H9 (cell line): Measurements from ENCODE around the gene BEND4. TPM values are rescaled to one million over a fixed set of nuclear protein-coding genes. Genes with fewer than 3 reads are reported as not detected.

Source experiments
- DNase-seq: peaks from one replicate; pipeline ENCODE4 v3.0.0-alpha.2; 2017
- H2AFZ ChIP-seq: one replicate; pipeline ENCODE4 v1.6.1; 2013; ENCODE audit warnings: mild to moderate bottlenecking, low read length, control low read depth, moderate library complexity
- H2AK5ac ChIP-seq: 2 replicates; pipeline ENCODE4 v1.6.1; 2013; ENCODE audit warnings: low read length, control low read depth, mixed read lengths; ENCODE audit not compliant: insufficient read length
- H2BK120ac ChIP-seq: one replicate; pipeline ENCODE4 v1.6.1; 2013; ENCODE audit warnings: low read depth, mild to moderate bottlenecking, low read length, control low read depth, inconsistent platforms; ENCODE audit not compliant: poor library complexity, severe bottlenecking
- H2BK12ac ChIP-seq: 2 replicates; pipeline ENCODE4 v1.6.1; 2013; ENCODE audit warnings: low read length, control low read depth, mixed read lengths, low read depth; ENCODE audit not compliant: insufficient read length
- H2BK15ac ChIP-seq: 2 replicates; pipeline ENCODE4 v1.6.1; 2013; ENCODE audit warnings: low read depth, low read length, control low read depth
- H2BK20ac ChIP-seq: one replicate; pipeline ENCODE4 v1.6.1; 2013; ENCODE audit warnings: low read depth, mild to moderate bottlenecking, low read length, control low read depth, inconsistent platforms; ENCODE audit not compliant: poor library complexity, severe bottlenecking
- H2BK5ac ChIP-seq: 2 replicates; pipeline ENCODE4 v1.6.1; 2013; ENCODE audit warnings: low read length, control low read depth, mixed read lengths; ENCODE audit not compliant: insufficient read length
- H3K14ac ChIP-seq: 2 replicates; pipeline ENCODE4 v1.6.1; 2013; ENCODE audit warnings: low read length, control low read depth; ENCODE audit not compliant: insufficient read depth
- H3K18ac ChIP-seq: 2 replicates; pipeline ENCODE4 v1.6.1; 2013; ENCODE audit warnings: low read depth, mild to moderate bottlenecking, mixed read lengths, low read length, control low read depth; ENCODE audit not compliant: insufficient read length
- H3K23ac ChIP-seq: 2 replicates; pipeline ENCODE4 v1.6.1; 2013; ENCODE audit warnings: low read length, control low read depth, mixed read lengths, low read depth; ENCODE audit not compliant: insufficient read length
- H3K23me2 ChIP-seq: 2 replicates; pipeline ENCODE4 v1.6.1; 2013; ENCODE audit warnings: low read depth, mild to moderate bottlenecking, mixed read lengths, low read length, control low read depth; ENCODE audit not compliant: insufficient read length, poor library complexity, severe bottlenecking
- H3K27ac ChIP-seq: 2 replicates; pipeline ENCODE4 v1.5.1; 2013; ENCODE audit warnings: low read length, control low read depth, mixed read lengths, low read depth; ENCODE audit not compliant: insufficient read length
- H3K27me3 ChIP-seq: 2 replicates; pipeline ENCODE4 v1.6.1; 2013; ENCODE audit warnings: low read length, control low read depth, inconsistent platforms; ENCODE audit not compliant: insufficient read depth
- H3K4ac ChIP-seq: 2 replicates; pipeline ENCODE4 v1.6.1; 2013; ENCODE audit warnings: low read depth, mild to moderate bottlenecking, control low read depth, inconsistent platforms, low read length, moderate library complexity
- H3K4me1 ChIP-seq: 2 replicates; pipeline ENCODE4 v1.6.1; 2013; ENCODE audit warnings: low read length, control low read depth, inconsistent platforms; ENCODE audit not compliant: insufficient read depth
- H3K4me2 ChIP-seq: 2 replicates; pipeline ENCODE4 v1.6.1; 2013; ENCODE audit warnings: low read length, control low read depth, mixed read lengths; ENCODE audit not compliant: insufficient read length, insufficient read depth
- H3K56ac ChIP-seq: 2 replicates; pipeline ENCODE4 v1.6.1; 2013; ENCODE audit warnings: low read depth, mild to moderate bottlenecking, mixed read lengths, low read length, control low read depth; ENCODE audit not compliant: insufficient read length
- H3K79me1 ChIP-seq: 2 replicates; pipeline ENCODE4 v1.6.1; 2013; ENCODE audit warnings: low read depth, mild to moderate bottlenecking, moderate library complexity, low read length, control low read depth, inconsistent platforms; ENCODE audit not compliant: insufficient read depth, poor library complexity, severe bottlenecking
- H3K79me2 ChIP-seq: 2 replicates; pipeline ENCODE4 v1.6.1; 2013; ENCODE audit warnings: low read length, control low read depth, inconsistent platforms; ENCODE audit not compliant: insufficient read depth
- H3K9ac ChIP-seq: 2 replicates; pipeline ENCODE4 v1.6.1; 2013; ENCODE audit warnings: low read length, control low read depth, mixed read lengths; ENCODE audit not compliant: insufficient read length; ENCODE audit errors: extremely low read depth
- H3K9me3 ChIP-seq: one replicate; pipeline ENCODE4 v1.6.1; 2013; ENCODE audit warnings: low read depth, low read length, inconsistent platforms; ENCODE audit not compliant: control insufficient read depth
- H3T11ph ChIP-seq: one replicate; pipeline ENCODE4 v1.6.1; 2013; ENCODE audit warnings: mild to moderate bottlenecking, low read length, control low read depth, inconsistent platforms
- H4K20me1 ChIP-seq: one replicate; pipeline ENCODE4 v1.6.1; 2013; ENCODE audit not compliant: control insufficient read depth, insufficient read length, insufficient read depth
- H4K5ac ChIP-seq: 2 replicates; pipeline ENCODE4 v1.6.1; 2013; ENCODE audit warnings: low read depth, mild to moderate bottlenecking, mixed read lengths, low read length, control low read depth; ENCODE audit not compliant: insufficient read length
- H4K8ac ChIP-seq: replicated peaks from 2 replicates; pipeline ENCODE4 v1.6.1; 2013; ENCODE audit warnings: low read length, control low read depth, mixed read lengths, low read depth; ENCODE audit not compliant: insufficient read length
- H4K91ac ChIP-seq: 2 replicates; pipeline ENCODE4 v1.6.1; 2013; ENCODE audit warnings: low read depth, mild to moderate bottlenecking, moderate library complexity, mixed read lengths, low read length, control low read depth; ENCODE audit not compliant: insufficient read length
- H3K27ac Mint-ChIP-seq, 3 experiments: 2 replicates in 2 of 3; 3 replicates in 1 of 3; pipeline ENCODE4 v1.8.0; 2020 to 2021; ENCODE audit warnings: mixed read lengths in 3 of 3, mild to moderate bottlenecking in 1 of 3, moderate library complexity in 1 of 3
- H3K27me3 Mint-ChIP-seq: 2 replicates; pipeline ENCODE4 v1.8.0; 2021; ENCODE audit warnings: low read depth, mild to moderate bottlenecking, moderate library complexity, mixed read lengths
- H3K36me3 Mint-ChIP-seq, 3 experiments: 2 replicates in 2 of 3; 3 replicates in 1 of 3; pipeline ENCODE4 v1.8.0; 2020 to 2021; ENCODE audit warnings: low read depth in 3 of 3, mixed read lengths in 3 of 3; ENCODE audit not compliant: insufficient read depth in 1 of 3
- H3K4me1 Mint-ChIP-seq, 2 experiments: 2 replicates each; pipeline ENCODE4 v1.8.0; 2020; ENCODE audit warnings: mixed read lengths in 2 of 2
- H3K4me3 Mint-ChIP-seq, 2 experiments: 2 replicates in 1 of 2; 3 replicates in 1 of 2; pipeline ENCODE4 v1.8.0; 2020 to 2021; ENCODE audit warnings: mild to moderate bottlenecking in 2 of 2, mixed read lengths in 2 of 2, moderate library complexity in 1 of 2
- H3K9me3 Mint-ChIP-seq, 2 experiments: 2 replicates in 1 of 2; 3 replicates in 1 of 2; pipeline ENCODE4 v1.8.0; 2020; ENCODE audit warnings: mild to moderate bottlenecking in 2 of 2, mixed read lengths in 2 of 2, moderate library complexity in 1 of 2
- CTCF ChIP-seq: fragments of 200-600 bp; sonication (generic); conservative IDR thresholded peaks from 3 replicates; pipeline ENCODE4 v1.8.0; 2021; ENCODE audit warnings: antibody characterized with exemption, mild to moderate bottlenecking
- WGBS: extraction: QIAGEN DNeasy Blood & Tissue Kit; methylation state at CpG from one replicate; pipeline ENCODE4 v1.1.7; 2013; ENCODE audit warnings: missing lambda C conversion rate, low lambda C conversion rate, mixed read lengths; ENCODE audit not compliant: insufficient read length; ENCODE audit errors: extremely low coverage; 5-methylcytosine and 5-hydroxymethylcytosine counted together
- total RNA-seq: library from RNA; stranded (reverse); gene quantifications from 2 replicates; pipeline ENCODE4 v1.2.1, GENCODE V29; 2021

BEND4 gene
- total RNA-seq, 1 experiment from 2014 or later = 25.1 TPM

DNA sequence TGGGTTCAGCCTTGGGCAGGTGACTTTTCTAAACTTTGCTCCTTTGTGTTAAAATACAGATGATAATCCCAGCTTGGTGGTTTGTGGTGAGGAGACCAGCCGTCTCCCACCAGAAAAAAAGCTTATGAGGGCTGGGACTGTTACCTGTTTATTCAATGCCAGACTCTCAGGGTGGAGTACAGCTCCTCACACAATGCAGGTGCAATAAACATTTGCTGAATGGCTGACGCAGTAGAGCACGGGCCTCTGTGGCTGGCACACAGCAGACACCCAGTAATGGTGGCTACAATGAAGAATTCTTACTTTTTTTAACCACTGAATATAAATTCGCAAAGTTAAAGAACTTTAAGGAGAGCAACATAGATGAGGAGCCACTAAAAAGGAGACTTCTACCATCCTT, 30.2 kb downstream of the BEND4 start:
- peaks cover 20 to 23% of the 10 kb centered on the region in 2 experiments for H3K4me1 Mint-ChIP-seq
- Histone ChIP-seq H3T11ph (no peak overlapping the region), H3K79me1 (no peaks in the 10 kb centered on the region), H3K56ac (no peak overlapping the region), H3K23me2 (no peaks in the 10 kb centered on the region), H4K8ac (no peak overlapping the region), H2BK5ac (no peak overlapping the region), H3K9ac (no peak overlapping the region), H3K4me2 (no peak overlapping the region), H3K14ac (no peak overlapping the region), H2BK120ac (no peak overlapping the region), H3K79me2 (no peaks in the 10 kb centered on the region), H2BK12ac (no peak overlapping the region), H4K5ac (no peak overlapping the region), H2BK15ac (no peak overlapping the region), H3K23ac (no peak overlapping the region), H3K27ac (no peak overlapping the region), H4K20me1 (no peaks in the 10 kb centered on the region), H3K9me3 (no peaks in the 10 kb centered on the region), H3K4me1 (no peaks in the 10 kb centered on the region), H2AK5ac (no peak overlapping the region), H3K4ac (no peak overlapping the region), H3K18ac (no peak overlapping the region), H4K91ac (no peak overlapping the region), H2BK20ac (no peak overlapping the region), H3K27me3 (no peaks in the 10 kb centered on the region), H2AFZ (no peak overlapping the region)
- H3K27me3 Mint-ChIP-seq = no peaks in the 10 kb centered on the region
- no peaks in the 10 kb centered on the region for H3K9me3 Mint-ChIP-seq
- DNase-seq = no peak
- H3K4me3 Mint-ChIP-seq = no peak overlapping the region
- H3K36me3 Mint-ChIP-seq = peaks cover 16 to 39% (median 29%) of the 10 kb centered on the region in 3 experiments; a peak in 6 of 7 replicates
- H3K27ac Mint-ChIP-seq = no peak overlapping the region
- no peak for TF ChIP-seq CTCF
- WGBS = no CpG with 5 or more reads among the region's 4 CpGs
